Esophagus squamous epithelium (tissue), 5 donors: Measurements from ENCODE around the gene ADRA1B. TPM values are rescaled to one million over a fixed set of nuclear protein-coding genes. Genes with fewer than 3 reads are reported as not detected.

Experiments
- DNase-seq: peaks from one replicate; lab custom pipeline; 2025; lab: John Stamatoyannopoulos, UW
- H3K27ac ChIP-seq, 4 donors: fragments of 200-600 bp; sonication (generic); one replicate each; pipeline ENCODE4 v1.5.1; 2016 to 2019; ENCODE audit warnings: mild to moderate bottlenecking in 1 of 4
- H3K27me3 ChIP-seq, 4 donors: fragments of 200-600 bp; sonication (generic); 1 replicate in 3 of 4; 2 replicates in 1 of 4; pipeline versions ENCODE4 v1.5.1 to v1.6.0; 2017 to 2021; ENCODE audit warnings: antibody characterized with exemption in 1 of 4
- H3K36me3 ChIP-seq, 3 donors: fragments of 200-600 bp; sonication (generic); one replicate each; pipeline ENCODE4 v1.5.1; 2016 to 2019
- H3K4me1 ChIP-seq, 3 donors: fragments of 200-600 bp; sonication (generic); one replicate each; pipeline ENCODE4 v1.5.1; 2017 to 2019
- H3K4me3 ChIP-seq, 4 donors: fragments of 200-600 bp; sonication (generic); 1 replicate in 3 of 4; 2 replicates in 1 of 4; pipeline ENCODE4 v1.5.1; 2016 to 2019; ENCODE audit warnings: mild to moderate bottlenecking in 2 of 4, moderate library complexity in 1 of 4
- H3K9me3 ChIP-seq, 3 donors: fragments of 200-600 bp; sonication (generic); one replicate each; pipeline ENCODE4 v1.5.1; 2016 to 2019
- CTCF ChIP-seq, 6 experiments: fragments of 450-650 bp in 4 of 6; fragments of 200-600 bp in 2 of 6; sonication (generic) in 2 of 6; IDR thresholded peaks; one replicate each; pipeline ENCODE4 v1.5.1; 2016 to 2019; ENCODE audit warnings: antibody characterized with exemption in 6 of 6, mild to moderate bottlenecking in 4 of 6, moderate library complexity in 4 of 6
- POLR2A ChIP-seq, 4 donors: fragments of 450-650 bp; IDR thresholded peaks; one replicate each; pipeline ENCODE4 v1.6.1; 2017; ENCODE audit warnings: antibody characterized with exemption in 4 of 4, mild to moderate bottlenecking in 4 of 4, moderate library complexity in 3 of 4
- WGBS, 2 donors: methylation state at CpG; one replicate each; pipeline ENCODE4 v1.1.5; 2018; 5-methylcytosine and 5-hydroxymethylcytosine counted together
- intact Hi-C: fragments of 100-400 bp; cut with DNase I; formaldehyde crosslinking; loops from one replicate; pipeline ENCODE4 v1.15.0; 2022
- total RNA-seq, 4 donors: library from RNA; depleted of rRNA; stranded (reverse); fragments of >200 nt; gene quantifications; one replicate each; pipeline ENCODE4 v1.1.0, GENCODE V29; 2016
- donor health status: DM: yes; HTN: yes; CAD: no.

ADRA1B gene
- total RNA-seq, 4 donors from 2014 or later: 1.3 TPM; not detected in 3

- no peak overlapping the region for H3K4me3 ChIP-seq
- peaks cover 0 to 11% (median 0%) of the 10 kb centered on the region in 4 donors for H3K27me3 ChIP-seq
- DNase-seq: no peak
- H3K27ac ChIP-seq: no peak overlapping the region
- WGBS, 2 donors: 59 to 64% methylated on average over 9 of the region's 9 CpGs
- TF ChIP-seq POLR2A (IDR thresholded peaks at IDR 0.05) (no peak), CTCF (IDR thresholded peaks at IDR 0.05) (no peak)
- intact Hi-C loops: no loop called here
- no peaks in the 10 kb centered on the region for H3K9me3 ChIP-seq
- no peaks in the 10 kb centered on the region for H3K36me3 ChIP-seq
- no peaks in the 10 kb centered on the region for H3K4me1 ChIP-seq
These were observed 31.6 kb downstream of the ADRA1B start for GRCh38 chr5:159947708-159948358.

GRCh38 chr5:159951387-159951786 is 35.1 kb downstream of the ADRA1B start:
- 39 to 67% methylated on average over 1 to 7 of the region's 10 CpGs for WGBS, 2 donors
- H3K27ac ChIP-seq: no peak overlapping the region
- H3K36me3 ChIP-seq: no peaks in the 10 kb centered on the region
- H3K9me3 ChIP-seq: no peaks in the 10 kb centered on the region
- H3K27me3 ChIP-seq: peaks cover 0 to 11% (median 0%) of the 10 kb centered on the region in 4 donors
- TF ChIP-seq CTCF (IDR thresholded peaks at IDR 0.05): peak in 1 of 6 experiments; percentile 15
- no peak for TF ChIP-seq POLR2A (IDR thresholded peaks at IDR 0.05)
- intact Hi-C loops: no loop called here
- DNase-seq: no peak
- no peak overlapping the region for H3K4me3 ChIP-seq
- no peaks in the 10 kb centered on the region for H3K4me1 ChIP-seq

- Histone ChIP-seq H3K36me3 (no peaks in the 10 kb centered on the region), H3K27me3 (peaks cover 0 to 11% (median 0%) of the 10 kb centered on the region in 4 donors), H3K4me3 (no peak overlapping the region), H3K27ac (no peak overlapping the region), H3K4me1 (no peaks in the 10 kb centered on the region), H3K9me3 (no peaks in the 10 kb centered on the region)
- WGBS, 2 donors: 79 to 81% methylated on average over 3 of the region's 3 CpGs
- TF ChIP-seq CTCF (IDR thresholded peaks at IDR 0.05) (no peak), POLR2A (IDR thresholded peaks at IDR 0.05) (no peak)
- intact Hi-C loops: no loop called here
- no peak for DNase-seq
These were observed 35.6 kb downstream of the ADRA1B start for GRCh38 chr5:159951834-159952233.

GRCh38 chr5:159953609-159954008 is 37.3 kb downstream of the ADRA1B start:
- Histone ChIP-seq H3K27me3 (peaks cover 0 to 11% (median 0%) of the 10 kb centered on the region in 4 donors), H3K4me3 (no peak overlapping the region), H3K27ac (no peak overlapping the region), H3K36me3 (no peaks in the 10 kb centered on the region), H3K9me3 (no peaks in the 10 kb centered on the region), H3K4me1 (no peaks in the 10 kb centered on the region)
- DNase-seq: no peak
- WGBS, 2 donors: 94 to 96% methylated on average over 3 of the region's 3 CpGs
- intact Hi-C loops: no loop called here
- TF ChIP-seq POLR2A (IDR thresholded peaks at IDR 0.05): no peak
- TF ChIP-seq CTCF (IDR thresholded peaks at IDR 0.05): no peak

- no peaks in the 10 kb centered on the region for H3K36me3 ChIP-seq
- no peaks in the 10 kb centered on the region for H3K4me1 ChIP-seq
- peaks cover 0 to 7% (median 0%) of the 10 kb centered on the region in 4 donors for H3K27me3 ChIP-seq
- no peak for TF ChIP-seq POLR2A (IDR thresholded peaks at IDR 0.05)
- no peak for TF ChIP-seq CTCF (IDR thresholded peaks at IDR 0.05)
- H3K27ac ChIP-seq: no peak overlapping the region
- 76 to 81% methylated on average over 5 to 6 of the region's 6 CpGs for WGBS, 2 donors
- intact Hi-C loops: no loop called here
- no peak overlapping the region for H3K4me3 ChIP-seq
- no peaks in the 10 kb centered on the region for H3K9me3 ChIP-seq
- DNase-seq: no peak
These were observed 38.9 kb downstream of the ADRA1B start for GRCh38 chr5:159955056-159955624.
